Stomach (tissue), 9 donors: Measurements from ENCODE around the gene SLC35E1. TPM values are rescaled to one million over a fixed set of nuclear protein-coding genes. Genes with fewer than 3 reads are reported as not detected.

ENCODE experiments used
- DNase-seq, 2 donors: peaks; one replicate each; pipeline versions ENCODE4 v3.0.0 to v3.0.0-alpha.2; 2013 to 2019
- H3K27ac ChIP-seq, 5 donors: fragments of 200-600 bp in 4 of 5; sonication (generic) in 4 of 5; one replicate each; pipeline ENCODE4 v1.5.1; 2013 to 2019; ENCODE audit warnings: mild to moderate bottlenecking in 1 of 5, moderate library complexity in 1 of 5
- H3K27me3 ChIP-seq, 3 donors: fragments of 200-600 bp; sonication (generic); one replicate each; pipeline ENCODE4 v1.5.1; 2017 to 2019; ENCODE audit warnings: mixed run types in 1 of 3
- H3K36me3 ChIP-seq, 4 donors: fragments of 200-600 bp; sonication (generic); 1 replicate in 3 of 4; 2 replicates in 1 of 4; pipeline ENCODE4 v1.5.1; 2016 to 2019
- H3K4me1 ChIP-seq, 4 donors: fragments of 200-600 bp; sonication (generic); one replicate each; pipeline ENCODE4 v1.5.1; 2016 to 2019
- H3K4me3 ChIP-seq, 4 donors: fragments of 200-600 bp; sonication (generic) in 3 of 4; one replicate each; pipeline ENCODE4 v1.5.1; 2016 to 2019; ENCODE audit warnings: mild to moderate bottlenecking in 1 of 4
- H3K9me3 ChIP-seq, 4 donors: fragments of 200-600 bp; sonication (generic); one replicate each; pipeline ENCODE4 v1.5.1; 2016 to 2019
- EP300 ChIP-seq: sonication (generic); formaldehyde crosslinking; IDR thresholded peaks from one replicate; pipeline ENCODE4 v1.6.1; 2017; ENCODE audit warnings: antibody characterized with exemption
- POLR2A ChIP-seq, 4 donors: fragments of 450-650 bp; IDR thresholded peaks; one replicate each; pipeline ENCODE4 v1.6.1; 2016; ENCODE audit warnings: antibody characterized with exemption in 4 of 4, control low read depth in 2 of 4, mild to moderate bottlenecking in 1 of 4, moderate library complexity in 1 of 4
- POLR2AphosphoS5 ChIP-seq, 3 donors: sonication (generic); formaldehyde crosslinking; IDR thresholded peaks; one replicate each; pipeline ENCODE4 v1.6.1; 2016; ENCODE audit warnings: antibody characterized with exemption in 3 of 3
- WGBS, 5 donors: extraction: QIAGEN DNeasy Blood & Tissue Kit in 3 of 5; methylation state at CpG; one replicate each; pipeline versions ENCODE4 v1.1.5 to v1.1.7; 2013 to 2018; 5-methylcytosine and 5-hydroxymethylcytosine counted together
- intact Hi-C: fragments of 100-400 bp; cut with DNase I; formaldehyde crosslinking; loops from one replicate; pipeline ENCODE4 v1.15.1; 2023; ENCODE audit warnings: low total_unique reads
- polyA plus RNA-seq, 3 donors: library from polyadenylated mRNA; stranded (reverse); fragments of 200-250 nt; gene quantifications; one replicate each; pipeline ENCODE4 v1.2.3, GENCODE V29; 2013
- total RNA-seq, 5 donors: library from RNA; depleted of rRNA; stranded (reverse); fragments of >200 nt; gene quantifications; one replicate each; pipeline versions ENCODE4 v1.1.0 to v1.2.3, GENCODE V29; 2014 to 2016
- TF ChIP-seq, protein P1 (sequence below), 7 experiments: fragments of 450-650 bp in 4 of 7; fragments of 200-600 bp in 3 of 7; sonication (generic) in 3 of 7; IDR thresholded peaks; one replicate each; pipeline ENCODE4 v1.5.1; 2016 to 2019; ENCODE audit warnings: antibody characterized with exemption in 7 of 7, control low read depth in 2 of 7, mild to moderate bottlenecking in 1 of 7
- donor health status: healthy with polysubstance abuse.
- donor health status: Bipolar disorder and iron deficiency.
- donor health status: healthy.

Gene SLC35E1
- total and polyA plus RNA-seq, 8 donors: 16.2 to 63.7 (median 27.7) TPM

GRCh38 chr19:16536130-16536529 is 36.1 kb downstream of the SLC35E1 start:
- Histone ChIP-seq H3K27ac (no peak overlapping the region), H3K27me3 (no peaks in the 10 kb centered on the region), H3K9me3 (no peaks in the 10 kb centered on the region), H3K4me3 (no peak overlapping the region), H3K36me3 (peaks cover 53 to 92% (median 89%) of the 10 kb centered on the region in 4 donors), H3K4me1 (peaks cover 6 to 44% (median 29%) of the 10 kb centered on the region in 4 donors)
- intact Hi-C loops: no loop called here
- DNase-seq: no peak
- TF ChIP-seq POLR2A (IDR thresholded peaks at IDR 0.05) (no peak), EP300 (no peak), POLR2AphosphoS5 (IDR thresholded peaks at IDR 0.05) (no peak)
- TF ChIP-seq, protein P1, sequence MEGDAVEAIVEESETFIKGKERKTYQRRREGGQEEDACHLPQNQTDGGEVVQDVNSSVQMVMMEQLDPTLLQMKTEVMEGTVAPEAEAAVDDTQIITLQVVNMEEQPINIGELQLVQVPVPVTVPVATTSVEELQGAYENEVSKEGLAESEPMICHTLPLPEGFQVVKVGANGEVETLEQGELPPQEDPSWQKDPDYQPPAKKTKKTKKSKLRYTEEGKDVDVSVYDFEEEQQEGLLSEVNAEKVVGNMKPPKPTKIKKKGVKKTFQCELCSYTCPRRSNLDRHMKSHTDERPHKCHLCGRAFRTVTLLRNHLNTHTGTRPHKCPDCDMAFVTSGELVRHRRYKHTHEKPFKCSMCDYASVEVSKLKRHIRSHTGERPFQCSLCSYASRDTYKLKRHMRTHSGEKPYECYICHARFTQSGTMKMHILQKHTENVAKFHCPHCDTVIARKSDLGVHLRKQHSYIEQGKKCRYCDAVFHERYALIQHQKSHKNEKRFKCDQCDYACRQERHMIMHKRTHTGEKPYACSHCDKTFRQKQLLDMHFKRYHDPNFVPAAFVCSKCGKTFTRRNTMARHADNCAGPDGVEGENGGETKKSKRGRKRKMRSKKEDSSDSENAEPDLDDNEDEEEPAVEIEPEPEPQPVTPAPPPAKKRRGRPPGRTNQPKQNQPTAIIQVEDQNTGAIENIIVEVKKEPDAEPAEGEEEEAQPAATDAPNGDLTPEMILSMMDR (IDR thresholded peaks at IDR 0.05): no peak
- 92 to 95% (median 94%) methylated on average over 9 of the region's 9 CpGs for WGBS, 5 donors

DNA sequence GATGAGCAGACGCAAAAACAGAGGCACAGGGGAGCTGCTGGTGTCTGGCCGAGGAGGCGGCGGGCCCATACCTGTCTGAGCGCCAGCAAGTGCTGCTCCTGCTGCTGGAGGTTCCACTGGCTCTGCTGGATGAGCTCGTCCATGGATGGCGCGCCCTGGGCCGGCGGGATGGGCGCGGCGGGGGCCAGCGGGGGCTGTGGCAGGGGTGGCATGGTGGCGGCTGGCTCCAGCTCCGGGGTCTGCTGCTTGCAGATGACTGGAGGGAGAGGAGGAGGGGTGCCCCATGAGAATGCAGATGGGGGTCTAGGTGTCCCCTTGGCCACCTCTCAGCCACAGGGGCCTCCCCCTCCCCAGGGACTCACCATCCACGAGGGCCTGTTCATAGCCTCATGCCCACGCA is 36.8 kb downstream of the SLC35E1 start:
- TF ChIP-seq EP300 (no peak), POLR2A (IDR thresholded peaks at IDR 0.05) (no peak), POLR2AphosphoS5 (IDR thresholded peaks at IDR 0.05) (no peak)
- TF ChIP-seq, protein P1 (IDR thresholded peaks at IDR 0.05): no peak
- Histone ChIP-seq H3K9me3 (no peaks in the 10 kb centered on the region), H3K36me3 (peaks cover 61 to 97% (median 96%) of the 10 kb centered on the region in 4 donors), H3K4me3 (no peak overlapping the region), H3K4me1 (peaks cover 0 to 36% (median 21%) of the 10 kb centered on the region in 4 donors), H3K27me3 (no peaks in the 10 kb centered on the region), H3K27ac (no peak overlapping the region)
- DNase-seq: no peak
- 89 to 96% (median 94%) methylated on average over 9 to 18 of the region's 18 CpGs for WGBS, 5 donors
- intact Hi-C loops: no loop called here

- Histone ChIP-seq H3K27me3 (no peaks in the 10 kb centered on the region), H3K27ac (no peak overlapping the region), H3K4me3 (no peak overlapping the region), H3K36me3 (peaks cover 84 to 100% (median 100%) of the 10 kb centered on the region in 4 donors), H3K4me1 (peaks cover 0 to 11% (median 5%) of the 10 kb centered on the region in 4 donors), H3K9me3 (no peaks in the 10 kb centered on the region)
- DNase-seq: no peak
- intact Hi-C loops: no loop called here
- TF ChIP-seq EP300 (no peak), POLR2A (IDR thresholded peaks at IDR 0.05) (no peak), POLR2AphosphoS5 (IDR thresholded peaks at IDR 0.05) (no peak)
- TF ChIP-seq, protein P1 (IDR thresholded peaks at IDR 0.05): no peak
- 89 to 95% (median 93%) methylated on average over 33 to 47 of the region's 47 CpGs for WGBS, 5 donors
Observed at GRCh38 chr19:16532440-16533234, 39.6 kb downstream of the SLC35E1 start.

GRCh38 chr19:16531380-16531669 is 40.9 kb downstream of the SLC35E1 start:
- intact Hi-C loops: no loop called here
- no peak for DNase-seq
- no peak for TF ChIP-seq EP300
- TF ChIP-seq POLR2AphosphoS5 (IDR thresholded peaks at IDR 0.05): no peak
- TF ChIP-seq POLR2A (IDR thresholded peaks at IDR 0.05): no peak
- TF ChIP-seq, protein P1 (IDR thresholded peaks at IDR 0.05): no peak
- Histone ChIP-seq H3K9me3 (no peaks in the 10 kb centered on the region), H3K36me3 (peaks cover 97 to 100% (median 100%) of the 10 kb centered on the region in 4 donors), H3K27me3 (no peaks in the 10 kb centered on the region), H3K27ac (no peak overlapping the region), H3K4me1 (peaks cover 0 to 5% (median 0%) of the 10 kb centered on the region in 4 donors), H3K4me3 (no peak overlapping the region)
- 96 to 98% (median 97%) methylated on average over 12 of the region's 12 CpGs for whole genome bisulfite sequencing, 5 donors
